ENCODE data around the gene CC2D1A.

Gene CC2D1A

GRCh38 chr19:13961826-13962698, 56.1 kb downstream of the CC2D1A start:
- no peak for TF ChIP-seq CTCF (IDR thresholded peaks at IDR 0.05; ENCODE audit: low read depth, low read length, poor library complexity, severe bottlenecking)
- TF ChIP-seq EZH2phosphoT487 (IDR thresholded peaks at IDR 0.05; ENCODE audit: borderline replicate concordance, low read length), result no peak
- Histone ChIP-seq H3K27me3 (ENCODE audit: control insufficient read depth, low read length) (no peaks in the 10 kb centered on the region), H4K20me1 (ENCODE audit: control insufficient read depth, insufficient read depth, low read depth, low read length) (no peaks in the 10 kb centered on the region), H3F3A (ENCODE audit: control insufficient read depth, insufficient read depth) (peaks cover 9% of the 10 kb centered on the region; the same call in 1 of the 2 replicates), H3K9me3 (ENCODE audit: control insufficient read depth, insufficient read depth, low read length) (no peaks in the 10 kb centered on the region), H3K9me2 (replicated peaks; ENCODE audit: control insufficient read depth, low read length) (no peaks in the 10 kb centered on the region), H3K36me3 (ENCODE audit: control insufficient read depth, low read length) (peaks cover 55% of the 10 kb centered on the region), H3K4me3 (ENCODE audit: low read length) (no peak overlapping the region), H3K79me2 (ENCODE audit: control insufficient read depth, low read length) (no peaks in the 10 kb centered on the region), H3K4me1 (ENCODE audit: control insufficient read depth, low read length) (no peaks in the 10 kb centered on the region), H3K4me2 (ENCODE audit: low read length) (no peak overlapping the region), H3K27ac (ENCODE audit: low read depth, low read length) (no peak overlapping the region)

GRCh38 chr19:13962699-13963602, 57.0 kb downstream of the CC2D1A start:
- H4K20me1 ChIP-seq (ENCODE audit: control insufficient read depth, insufficient read depth, low read depth, low read length), result no peaks in the 10 kb centered on the region
- TF ChIP-seq CTCF (IDR thresholded peaks at IDR 0.05; ENCODE audit: low read depth, low read length, poor library complexity, severe bottlenecking) (no peak), EZH2phosphoT487 (IDR thresholded peaks at IDR 0.05; ENCODE audit: borderline replicate concordance, low read length) (no peak)
- peaks cover 9% of the 10 kb centered on the region; the same call in 1 of the 2 replicates for H3F3A ChIP-seq (ENCODE audit: control insufficient read depth, insufficient read depth)
- H3K27ac ChIP-seq (ENCODE audit: low read depth, low read length), result no peak overlapping the region
- no peaks in the 10 kb centered on the region for H3K9me2 ChIP-seq (replicated peaks; ENCODE audit: control insufficient read depth, low read length)
- no peaks in the 10 kb centered on the region for H3K4me1 ChIP-seq (ENCODE audit: control insufficient read depth, low read length)
- no peak overlapping the region for H3K4me3 ChIP-seq (ENCODE audit: low read length)
- no peaks in the 10 kb centered on the region for H3K79me2 ChIP-seq (ENCODE audit: control insufficient read depth, low read length)
- no peaks in the 10 kb centered on the region for H3K9me3 ChIP-seq (ENCODE audit: control insufficient read depth, insufficient read depth, low read length)
- no peaks in the 10 kb centered on the region for H3K27me3 ChIP-seq (ENCODE audit: control insufficient read depth, low read length)
- H3K4me2 ChIP-seq (ENCODE audit: low read length), result no peak overlapping the region
- peaks cover 51% of the 10 kb centered on the region for H3K36me3 ChIP-seq (ENCODE audit: control insufficient read depth, low read length)

GRCh38 chr19:13963603-13964105, 57.7 kb downstream of the CC2D1A start:
- H4K20me1 ChIP-seq (ENCODE audit: control insufficient read depth, insufficient read depth, low read depth, low read length), result no peaks in the 10 kb centered on the region
- H3F3A ChIP-seq (ENCODE audit: control insufficient read depth, insufficient read depth), result peaks cover 9% of the 10 kb centered on the region; the same call in 1 of the 2 replicates
- TF ChIP-seq CTCF (IDR thresholded peaks at IDR 0.05; ENCODE audit: low read depth, low read length, poor library complexity, severe bottlenecking), result no peak
- TF ChIP-seq EZH2phosphoT487 (IDR thresholded peaks at IDR 0.05; ENCODE audit: borderline replicate concordance, low read length), result no peak
- H3K36me3 ChIP-seq (ENCODE audit: control insufficient read depth, low read length), result peaks cover 50% of the 10 kb centered on the region
- no peaks in the 10 kb centered on the region for H3K79me2 ChIP-seq (ENCODE audit: control insufficient read depth, low read length)
- H3K9me2 ChIP-seq (replicated peaks; ENCODE audit: control insufficient read depth, low read length), result no peaks in the 10 kb centered on the region
- H3K9me3 ChIP-seq (ENCODE audit: control insufficient read depth, insufficient read depth, low read length), result no peaks in the 10 kb centered on the region
- no peaks in the 10 kb centered on the region for H3K27me3 ChIP-seq (ENCODE audit: control insufficient read depth, low read length)
- no peaks in the 10 kb centered on the region for H3K4me1 ChIP-seq (ENCODE audit: control insufficient read depth, low read length)
- H3K4me3 ChIP-seq (ENCODE audit: low read length), result no peak overlapping the region
- H3K27ac ChIP-seq (ENCODE audit: low read depth, low read length), result no peak overlapping the region
- H3K4me2 ChIP-seq (ENCODE audit: low read length), result no peak overlapping the region

All from DOHH2 (cell line).